Stimulated activated CD8-positive, alpha-beta memory T cell treated with anti-CD3 and anti-CD28 coated beads, Interleukin-4, amount 100 ng/mL, for 48 hours (primary cell): Measurements from ENCODE around the gene PLCB1.

Experiments used
- DNase-seq: peaks from one replicate; pipeline ENCODE4 v3.0.0-alpha.2; 2020

The PLCB1 gene

GRCh38 chr20:8689337-8689736, 557.3 kb downstream of the PLCB1 start:
- DNase-seq: no peak

GRCh38 chr20:8690074-8690473, 558.0 kb downstream of the PLCB1 start:
- no peak for DNase-seq

- no peak for DNase-seq
Observed at GRCh38 chr20:8693709-8694108, 561.6 kb downstream of the PLCB1 start.

GRCh38 chr20:8700756-8701155, 568.7 kb downstream of the PLCB1 start:
- no peak for DNase-seq

- DNase-seq: no peak
Observed at GRCh38 chr20:8706961-8707700, 575.1 kb downstream of the PLCB1 start.

- DNase-seq: no peak
Observed at GRCh38 chr20:8709627-8710026, 577.6 kb downstream of the PLCB1 start.

- DNase-seq: no peak
Observed at GRCh38 chr20:8711501-8711900, 579.4 kb downstream of the PLCB1 start.

- no peak for DNase-seq
Observed at GRCh38 chr20:8714206-8714605, 582.1 kb downstream of the PLCB1 start.

GRCh38 chr20:8718279-8718678, 586.2 kb downstream of the PLCB1 start:
- no peak for DNase-seq

- no peak for DNase-seq
Observed at GRCh38 chr20:8720089-8720488, 588.0 kb downstream of the PLCB1 start.

GRCh38 chr20:8721098-8721497, 589.0 kb downstream of the PLCB1 start:
- DNase-seq: no peak

GRCh38 chr20:8722277-8722928, 590.3 kb downstream of the PLCB1 start:
- DNase-seq: peak; percentile 24

- DNase-seq: no peak
Observed at GRCh38 chr20:8723296-8723695, 591.2 kb downstream of the PLCB1 start.

GRCh38 chr20:8724884-8725283, 592.8 kb downstream of the PLCB1 start:
- no peak for DNase-seq

- DNase-seq: no peak
Observed at GRCh38 chr20:8726460-8726859, 594.4 kb downstream of the PLCB1 start.

- DNase-seq: no peak
Observed at GRCh38 chr20:8735014-8735413, 602.9 kb downstream of the PLCB1 start.

- no peak for DNase-seq
Observed at GRCh38 chr20:8735674-8736073, 603.6 kb downstream of the PLCB1 start.

GRCh38 chr20:8740265-8740664, 608.2 kb downstream of the PLCB1 start:
- no peak for DNase-seq

- DNase-seq: no peak
Observed at GRCh38 chr20:8744228-8744844, 612.3 kb downstream of the PLCB1 start.

- no peak for DNase-seq
Observed at GRCh38 chr20:8749101-8749500, 617.0 kb downstream of the PLCB1 start.

- no peak for DNase-seq
Observed at GRCh38 chr20:8749986-8750385, 617.9 kb downstream of the PLCB1 start.

- no peak for DNase-seq
Observed at GRCh38 chr20:8755340-8756118, 623.5 kb downstream of the PLCB1 start.

- no peak for DNase-seq
Observed at GRCh38 chr20:8756410-8756809, 624.3 kb downstream of the PLCB1 start.
